HG03457 (cell line): ENCODE data around the gene SLC27A6.
"Not testable (repeated sequence)": the region's sequence is repeated elsewhere in the genome, so short reads cannot be mapped to it uniquely, and the experiment has no call there.

Experiments
- ATAC-seq: cut with Tn5 transposase; IDR thresholded peaks from one replicate; pipeline ENCODE4 v1.9.1; 2021; ENCODE audit warnings: moderate number of reproducible peaks; ENCODE audit not compliant: unreplicated experiment

Gene SLC27A6

GRCh38 chr5:129001841-129002526 lies 36.7 kb downstream of the SLC27A6 start:
- ATAC-seq, result no peak

GRCh38 chr5:129002527-129002842 lies 37.2 kb downstream of the SLC27A6 start:
- ATAC-seq, result no peak

GRCh38 chr5:129003232-129003631 lies 37.9 kb downstream of the SLC27A6 start:
- no peak for ATAC-seq

GRCh38 chr5:129014185-129014584 lies 48.9 kb downstream of the SLC27A6 start:
- ATAC-seq, result no peak

GRCh38 chr5:129018837-129019236 lies 53.5 kb downstream of the SLC27A6 start:
- no peak for ATAC-seq

GRCh38 chr5:129019401-129019908 lies 54.2 kb downstream of the SLC27A6 start:
- no peak for ATAC-seq

- no peak for ATAC-seq
These were observed 55.4 kb downstream of the SLC27A6 start for GRCh38 chr5:129020683-129021082.

- ATAC-seq, result no peak
These were observed 56.5 kb downstream of the SLC27A6 start for GRCh38 chr5:129021744-129022143.

GRCh38 chr5:129022599-129022998 lies 57.3 kb downstream of the SLC27A6 start:
- ATAC-seq, result no peak

- no peak for ATAC-seq
These were observed 62.0 kb downstream of the SLC27A6 start for GRCh38 chr5:129027260-129027659.

GRCh38 chr5:129031886-129032683 lies 66.8 kb downstream of the SLC27A6 start:
- no peak for ATAC-seq

GRCh38 chr5:129036257-129036656 lies 71.0 kb downstream of the SLC27A6 start:
- not testable (repeated sequence) for ATAC-seq

GRCh38 chr5:129041196-129041881 lies 76.1 kb downstream of the SLC27A6 start:
- ATAC-seq, result no peak

- no peak for ATAC-seq
These were observed 77.0 kb downstream of the SLC27A6 start for GRCh38 chr5:129042306-129042705.

GRCh38 chr5:129043894-129044293 lies 78.6 kb downstream of the SLC27A6 start:
- no peak for ATAC-seq

- no peak for ATAC-seq
These were observed 80.9 kb downstream of the SLC27A6 start for GRCh38 chr5:129046151-129046550.

GRCh38 chr5:129048509-129048908 lies 83.2 kb downstream of the SLC27A6 start:
- ATAC-seq, result no peak

GRCh38 chr5:129049126-129049799 lies 84.0 kb downstream of the SLC27A6 start:
- ATAC-seq, result no peak

GRCh38 chr5:129051283-129051682 lies 86.0 kb downstream of the SLC27A6 start:
- ATAC-seq, result no peak

- no peak for ATAC-seq
These were observed 88.2 kb downstream of the SLC27A6 start for GRCh38 chr5:129053438-129053837.

GRCh38 chr5:129057329-129057728 lies 92.0 kb downstream of the SLC27A6 start:
- no peak for ATAC-seq
